Right renal cortex interstitium (tissue), 3 donors: ENCODE results near the gene SLC26A4. TPM values are rescaled to one million over a fixed set of nuclear protein-coding genes. Genes with fewer than 3 reads are reported as not detected.
"Not testable (repeated sequence)": the region's sequence is repeated elsewhere in the genome, so short reads cannot be mapped to it uniquely, and the experiment has no call there.

Experiments used
- DNase-seq, 3 donors: peaks; one replicate each; pipeline ENCODE4 v3.0.0-alpha.2; 2013; ENCODE audit warnings: low read depth in 3 of 3, low spot score in 2 of 3
- polyA plus RNA-seq, 3 donors: library from polyadenylated mRNA; unstranded; fragments of 120-200 nt; gene quantifications; one replicate each; pipeline ENCODE4 v1.2.1, GENCODE V29; 2013; ENCODE audit not compliant: insufficient read length in 3 of 3

SLC26A4 gene
- 1 to 10 TPM; 3.3 to 7.9 (median 3.5) TPM for polyA plus RNA-seq

DNA sequence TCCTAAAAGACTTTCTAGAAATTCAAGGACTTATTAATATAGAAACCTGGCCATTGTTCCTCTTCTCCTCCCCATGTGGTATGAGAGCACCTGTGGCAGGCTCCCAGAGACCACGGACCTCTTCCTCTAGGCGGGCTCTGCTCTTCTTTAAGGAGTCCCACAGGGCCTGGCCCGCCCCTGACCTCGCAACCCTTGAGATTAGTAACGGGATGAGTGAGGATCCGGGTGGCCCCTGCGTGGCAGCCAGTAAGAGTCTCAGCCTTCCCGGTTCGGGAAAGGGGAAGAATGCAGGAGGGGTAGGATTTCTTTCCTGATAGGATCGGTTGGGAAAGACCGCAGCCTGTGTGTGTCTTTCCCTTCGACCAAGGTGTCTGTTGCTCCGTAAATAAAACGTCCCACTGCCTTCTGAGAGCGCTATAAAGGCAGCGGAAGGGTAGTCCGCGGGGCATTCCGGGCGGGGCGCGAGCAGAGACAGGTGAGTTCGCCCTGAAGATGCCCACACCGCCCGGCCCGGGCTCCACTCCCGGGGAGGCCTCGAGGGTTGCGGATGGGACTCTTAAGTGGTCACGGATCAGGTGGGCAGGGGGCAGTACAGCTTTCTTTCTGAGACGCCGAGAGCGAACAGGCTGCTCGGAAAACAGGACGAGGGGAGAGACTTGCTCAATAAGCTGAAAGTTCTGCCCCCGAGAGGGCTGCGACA lies at the start of gene SLC26A4:
SLC26A4 (plus strand) TSS at position 448 of the 700 bp plus-strand sequence. CDS start 814 bp downstream, outside the sequence.
- no peak for DNase-seq

DNA sequence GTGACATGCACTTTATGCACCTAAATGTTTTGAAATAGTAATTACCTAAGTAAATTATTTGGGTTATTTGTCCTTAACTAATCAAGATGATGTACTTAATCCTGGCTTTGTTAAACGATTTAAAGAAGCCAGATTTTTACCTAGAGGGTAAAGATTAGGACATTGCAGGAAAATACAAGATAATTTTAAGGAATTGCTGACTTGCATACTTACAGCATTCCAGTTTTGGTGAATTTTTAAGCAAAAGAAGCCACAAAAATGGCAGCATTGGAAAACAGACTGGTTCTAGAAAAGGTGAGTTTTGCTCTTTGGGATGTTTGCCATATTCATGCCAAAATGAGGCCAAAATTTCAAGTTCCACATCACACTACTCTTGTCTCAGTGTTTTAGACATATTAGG lies 47.2 kb upstream of the SLC26A4 start:
- DNase-seq = no peak

- DNase-seq = no peak
Measured at GRCh38 chr7:107613948-107614347, 46.7 kb upstream of the SLC26A4 start.

- DNase-seq = no peak
Measured at GRCh38 chr7:107614425-107614824, 46.2 kb upstream of the SLC26A4 start.

- DNase-seq = no peak
Measured at GRCh38 chr7:107615910-107616680, 44.5 kb upstream of the SLC26A4 start.

DNA sequence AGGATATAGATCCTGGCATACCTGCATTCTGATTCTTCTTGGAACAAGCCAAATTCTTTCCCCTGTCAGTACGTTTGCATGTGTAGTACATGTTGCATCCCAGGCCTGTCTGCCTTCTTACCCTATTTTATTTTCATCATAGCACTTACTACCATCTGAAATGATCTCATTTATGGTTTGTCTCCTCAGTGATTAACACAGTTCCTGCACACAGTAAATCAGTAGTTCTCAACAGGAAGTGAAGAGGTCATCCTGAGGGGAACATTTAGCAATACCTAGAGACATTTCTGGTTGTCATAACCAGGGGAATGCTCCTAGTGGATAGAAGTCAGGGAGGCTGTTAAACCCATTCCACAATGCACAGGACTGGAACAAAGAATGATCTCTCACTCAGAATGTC lies 38.2 kb upstream of the SLC26A4 start:
- DNase-seq = no peak

DNA sequence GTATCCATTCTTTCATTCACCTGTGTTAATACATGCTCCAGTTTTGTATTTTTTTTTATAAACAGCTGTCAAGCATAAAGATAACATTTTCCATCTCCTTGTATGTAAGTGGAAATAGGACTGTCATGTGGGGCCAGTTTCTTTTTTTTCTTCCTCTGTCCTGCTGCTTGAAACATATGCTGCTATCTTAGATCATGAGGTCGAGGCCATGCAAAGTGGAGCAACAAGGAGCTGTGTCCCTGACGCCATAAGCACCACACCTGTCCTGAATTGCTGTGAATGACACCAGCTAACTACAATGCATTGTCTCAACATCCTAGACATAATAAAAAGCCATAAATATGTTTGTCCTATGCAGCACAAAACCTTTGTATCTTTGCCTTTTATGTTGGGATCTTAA lies 37.7 kb upstream of the SLC26A4 start:
- DNase-seq = no peak

GRCh38 chr7:107627002-107627401 lies 33.6 kb upstream of the SLC26A4 start:
- no peak for DNase-seq

GRCh38 chr7:107628461-107629064 lies 32.1 kb upstream of the SLC26A4 start:
- DNase-seq = no peak

- DNase-seq = no peak
Measured at GRCh38 chr7:107630342-107630741, 30.3 kb upstream of the SLC26A4 start.

DNA sequence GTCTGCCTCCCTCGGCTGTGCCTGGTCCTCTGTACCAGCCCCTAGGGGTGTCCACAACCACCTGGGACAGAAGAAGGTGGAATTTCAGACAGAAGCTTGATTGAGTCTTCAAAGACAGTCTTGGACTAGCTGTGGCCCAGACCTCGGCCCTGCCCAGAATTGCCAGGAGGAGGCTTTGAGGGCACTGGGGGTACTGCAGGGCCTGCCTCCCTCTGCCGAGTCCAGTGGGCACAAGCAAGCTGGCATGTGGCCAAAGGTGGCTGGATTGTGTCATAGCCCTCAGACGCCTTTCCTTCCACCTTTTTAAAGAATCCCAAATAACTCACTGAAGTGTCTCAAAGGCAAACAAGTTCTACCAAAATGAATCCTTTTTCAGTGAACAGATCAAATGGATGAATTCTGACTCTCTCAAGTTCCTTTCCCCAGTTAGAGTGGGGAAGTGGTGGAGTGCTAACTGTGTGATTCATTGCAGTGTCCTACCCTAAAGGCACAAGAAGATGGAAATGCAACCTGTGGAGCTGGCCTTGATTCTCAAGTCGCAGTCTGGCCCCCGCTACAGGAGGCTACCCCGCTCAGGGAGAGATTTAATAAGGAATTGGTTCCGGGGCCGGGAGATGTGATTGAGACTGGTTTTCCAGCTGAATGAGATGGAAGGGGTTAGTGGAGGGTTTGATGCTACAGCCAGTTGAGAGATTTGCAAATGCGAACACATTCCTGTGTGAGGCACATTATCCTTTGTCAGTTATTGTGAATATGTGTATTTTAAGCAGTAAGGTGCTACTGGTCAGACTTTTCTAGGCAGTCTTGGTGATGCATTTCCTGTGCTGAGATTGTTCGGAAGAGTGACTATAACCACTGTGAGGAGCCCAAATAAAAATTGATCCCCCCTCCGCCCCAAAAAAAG lies 28.8 kb upstream of the SLC26A4 start:
- DNase-seq = no peak

DNA sequence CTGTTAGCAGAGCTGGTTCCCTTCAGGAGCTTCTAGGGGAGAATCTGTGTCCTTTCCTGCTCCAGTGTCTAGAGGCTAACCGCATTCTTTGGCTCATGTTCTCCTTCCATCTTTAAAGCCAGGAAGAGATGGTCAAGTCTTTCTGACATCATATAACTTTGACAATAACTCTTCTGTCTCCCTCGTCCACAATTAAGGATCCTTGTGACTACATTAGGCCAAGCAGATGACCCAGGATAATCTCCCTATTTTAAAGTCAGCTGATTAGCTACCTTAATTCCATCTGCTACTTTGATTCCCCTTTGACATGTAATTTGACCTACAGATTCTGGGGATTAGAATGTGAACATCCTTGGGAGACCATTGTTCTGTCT lies 28.1 kb upstream of the SLC26A4 start:
- DNase-seq = no peak

DNA sequence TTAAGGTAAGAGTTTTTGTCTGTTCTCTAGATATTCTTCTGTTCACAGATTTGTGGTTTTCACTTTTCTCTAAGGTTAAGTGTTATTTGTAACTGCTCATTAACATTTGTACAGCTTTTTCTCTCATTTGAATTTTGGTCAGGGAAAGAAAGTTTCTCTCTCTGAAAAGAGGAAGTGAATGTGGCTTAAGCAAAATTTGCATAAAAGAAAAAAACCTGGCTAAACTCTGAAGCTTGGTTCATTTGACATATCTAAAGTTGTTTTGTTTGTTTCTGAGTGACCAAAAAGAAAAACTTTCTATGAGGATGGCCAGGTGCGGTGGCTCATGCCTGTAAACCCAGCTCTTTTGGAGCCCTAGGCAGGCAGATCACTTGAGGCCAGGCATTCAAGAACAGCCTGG lies 22.0 kb upstream of the SLC26A4 start:
- no peak for DNase-seq

DNA sequence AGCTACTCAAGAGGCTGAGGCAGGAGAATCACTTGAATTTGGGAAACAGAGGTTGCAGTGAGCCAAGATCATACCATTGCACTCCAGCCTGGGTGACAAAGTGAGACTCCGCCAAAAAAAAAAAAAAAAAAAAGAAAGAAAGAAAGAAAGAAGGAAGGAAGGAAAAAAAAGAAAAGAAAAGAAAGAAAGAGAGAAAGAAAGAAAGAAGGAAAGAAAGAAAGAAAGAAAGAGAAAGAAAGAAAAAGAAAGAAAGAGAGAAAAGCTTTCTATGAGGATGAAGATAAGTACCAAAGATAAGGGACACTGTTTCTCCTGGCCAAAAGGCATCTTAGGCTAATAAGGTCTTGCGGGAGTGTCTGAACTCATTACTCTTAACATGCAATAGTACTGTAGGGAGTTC lies 21.6 kb upstream of the SLC26A4 start:
- DNase-seq = not testable (repeated sequence)

DNA sequence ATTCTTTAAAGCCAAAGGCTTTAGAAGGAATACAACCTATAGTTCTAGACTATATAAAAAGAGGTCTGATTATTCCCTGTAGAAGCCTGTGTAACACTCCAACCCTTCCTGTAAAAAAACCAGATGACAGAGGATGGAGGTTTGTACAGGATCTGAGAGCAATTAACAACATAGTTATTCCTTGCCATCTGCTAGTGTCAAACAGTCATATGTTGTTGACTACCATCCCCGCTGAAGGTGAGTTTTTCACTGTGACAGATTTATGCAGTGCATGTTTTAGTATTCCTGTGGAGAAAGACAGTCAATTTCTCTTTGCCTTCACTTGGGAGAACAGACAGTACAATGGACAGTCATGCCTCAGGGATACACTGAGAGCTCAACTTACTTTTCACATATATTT lies 19.0 kb upstream of the SLC26A4 start:
- DNase-seq = no peak

DNA sequence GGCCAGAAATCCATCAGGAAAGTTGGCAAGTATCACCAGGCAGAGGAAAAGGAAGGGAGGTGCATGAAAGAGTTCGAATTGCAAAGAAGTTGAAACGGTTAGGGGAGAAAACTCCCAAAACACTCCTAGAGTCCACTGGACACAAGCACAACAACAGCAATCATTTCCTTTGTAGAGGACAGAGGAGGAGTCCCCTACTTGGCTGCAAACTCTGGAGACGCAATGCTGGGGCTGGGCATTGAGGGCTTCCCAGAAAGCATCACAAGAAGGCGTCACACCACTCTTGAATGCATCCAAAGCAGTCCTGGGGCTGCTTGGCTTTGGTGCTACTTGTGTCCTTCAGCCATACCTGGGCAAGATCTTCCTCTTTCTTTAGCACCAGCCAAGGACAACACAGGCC lies 18.1 kb upstream of the SLC26A4 start:
- no peak for DNase-seq

GRCh38 chr7:107643407-107643806 lies 17.2 kb upstream of the SLC26A4 start:
- no peak for DNase-seq

- no peak for DNase-seq
Measured at GRCh38 chr7:107643938-107644308, 16.7 kb upstream of the SLC26A4 start.

GRCh38 chr7:107644309-107644974 lies 16.2 kb upstream of the SLC26A4 start:
- no peak for DNase-seq

- no peak for DNase-seq
Measured at GRCh38 chr7:107652642-107653041, 8.0 kb upstream of the SLC26A4 start.
